ENCODE results near the gene GALNT10. TPM values are rescaled to one million over a fixed set of nuclear protein-coding genes. Genes with fewer than 3 reads are reported as not detected.

GALNT10 gene
- total RNA-seq, 4 donors from 2014 or later: 5.7 to 25.2 (median 9.7) TPM

DNA sequence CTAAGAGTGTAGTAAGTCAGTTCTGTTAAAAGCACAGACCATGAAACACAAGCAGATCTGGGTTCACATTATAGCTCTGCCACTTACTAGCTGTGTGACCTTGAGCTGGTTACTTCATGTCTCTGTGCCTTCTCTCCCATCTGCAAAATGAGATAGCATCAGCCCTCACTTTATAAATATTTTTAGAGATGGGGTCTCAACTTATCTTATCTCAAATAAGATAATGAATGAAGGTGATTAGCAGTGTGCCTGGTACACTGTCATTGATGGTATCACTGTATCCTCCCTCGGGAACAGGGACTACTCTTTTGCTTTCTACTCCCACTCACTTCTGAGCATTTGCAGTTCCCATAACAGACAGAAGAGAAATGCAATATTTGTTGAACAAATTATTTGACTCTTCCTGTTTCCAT lies 52.4 kb downstream of the GALNT10 start:
- TF ChIP-seq, protein P1, sequence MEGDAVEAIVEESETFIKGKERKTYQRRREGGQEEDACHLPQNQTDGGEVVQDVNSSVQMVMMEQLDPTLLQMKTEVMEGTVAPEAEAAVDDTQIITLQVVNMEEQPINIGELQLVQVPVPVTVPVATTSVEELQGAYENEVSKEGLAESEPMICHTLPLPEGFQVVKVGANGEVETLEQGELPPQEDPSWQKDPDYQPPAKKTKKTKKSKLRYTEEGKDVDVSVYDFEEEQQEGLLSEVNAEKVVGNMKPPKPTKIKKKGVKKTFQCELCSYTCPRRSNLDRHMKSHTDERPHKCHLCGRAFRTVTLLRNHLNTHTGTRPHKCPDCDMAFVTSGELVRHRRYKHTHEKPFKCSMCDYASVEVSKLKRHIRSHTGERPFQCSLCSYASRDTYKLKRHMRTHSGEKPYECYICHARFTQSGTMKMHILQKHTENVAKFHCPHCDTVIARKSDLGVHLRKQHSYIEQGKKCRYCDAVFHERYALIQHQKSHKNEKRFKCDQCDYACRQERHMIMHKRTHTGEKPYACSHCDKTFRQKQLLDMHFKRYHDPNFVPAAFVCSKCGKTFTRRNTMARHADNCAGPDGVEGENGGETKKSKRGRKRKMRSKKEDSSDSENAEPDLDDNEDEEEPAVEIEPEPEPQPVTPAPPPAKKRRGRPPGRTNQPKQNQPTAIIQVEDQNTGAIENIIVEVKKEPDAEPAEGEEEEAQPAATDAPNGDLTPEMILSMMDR (IDR thresholded peaks at IDR 0.05): no peak
- no peak for TF ChIP-seq POLR2A (IDR thresholded peaks at IDR 0.05)
- 0 to 5% methylated on average over 1 of the region's 1 CpG for WGBS, 2 donors
- no peak overlapping the region for H3K4me3 ChIP-seq (ENCODE audit: low read depth, poor library complexity, severe bottlenecking)
- no peak for DNase-seq (ENCODE audit: low spot score in 2 of 2)
- intact Hi-C loops (cut with DNase I; ENCODE audit: low total_unique reads): no loop called here

DNA sequence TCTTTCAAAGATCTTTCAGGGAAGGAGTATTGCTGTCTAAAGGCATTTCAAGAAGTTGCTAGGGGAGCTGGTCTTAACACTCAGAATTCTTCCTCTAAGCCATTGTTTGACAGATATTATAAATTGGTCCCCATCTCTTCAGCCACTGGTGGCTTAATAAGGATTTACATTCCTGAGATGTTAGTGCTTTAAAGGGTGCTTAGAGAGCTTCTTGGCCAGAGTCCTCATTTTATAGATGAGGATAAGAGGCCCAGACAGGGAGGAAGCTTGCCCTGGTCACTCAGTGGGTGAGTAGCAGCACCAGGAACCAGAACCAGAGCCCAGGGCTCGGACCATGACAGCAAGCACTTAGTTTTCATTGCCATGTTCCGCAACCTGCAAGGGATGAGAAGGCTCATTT lies 53.2 kb downstream of the GALNT10 start:
- no peak overlapping the region for H3K4me3 ChIP-seq (ENCODE audit: low read depth, poor library complexity, severe bottlenecking)
- 96 to 97% methylated on average over 2 of the region's 2 CpGs for WGBS, 2 donors
- no peak for TF ChIP-seq POLR2A (IDR thresholded peaks at IDR 0.05)
- TF ChIP-seq, protein P1 (IDR thresholded peaks at IDR 0.05): no peak
- no peak for DNase-seq (ENCODE audit: low spot score in 2 of 2)
- intact Hi-C loops (cut with DNase I; ENCODE audit: low total_unique reads): no loop called here

- 55 to 75% methylated on average over 3 of the region's 3 CpGs for WGBS, 2 donors
- no peak for DNase-seq (ENCODE audit: low spot score in 2 of 2)
- TF ChIP-seq POLR2A (IDR thresholded peaks at IDR 0.05): no peak
- TF ChIP-seq, protein P1 (IDR thresholded peaks at IDR 0.05): no peak
- no peak overlapping the region for H3K4me3 ChIP-seq (ENCODE audit: low read depth, poor library complexity, severe bottlenecking)
- intact Hi-C loops (cut with DNase I; ENCODE audit: low total_unique reads): no loop called here
These were observed 53.9 kb downstream of the GALNT10 start for GRCh38 chr5:154244476-154244875.

DNA sequence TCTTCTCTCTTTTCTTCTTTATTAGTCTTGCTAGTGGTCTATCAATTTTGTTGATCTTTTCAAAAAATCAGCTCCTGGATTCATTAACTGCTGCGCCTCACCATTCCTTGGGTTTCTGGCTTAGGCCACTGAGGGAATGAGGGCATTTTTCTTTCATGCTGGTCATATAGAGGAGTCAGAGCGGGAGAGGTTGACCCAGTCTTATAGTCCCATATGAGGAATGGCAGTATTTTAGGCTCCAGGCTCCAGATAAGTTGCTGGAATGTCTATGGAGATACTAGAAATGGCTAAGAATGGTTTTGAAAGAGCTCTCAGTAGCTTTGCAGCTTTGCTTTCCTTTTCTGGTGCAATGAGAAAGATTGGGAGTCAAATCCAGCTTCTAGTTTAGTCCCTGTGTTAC lies 58.2 kb downstream of the GALNT10 start:
- 72 to 95% methylated on average over 2 of the region's 2 CpGs for WGBS, 2 donors
- no peak overlapping the region for H3K4me3 ChIP-seq (ENCODE audit: low read depth, poor library complexity, severe bottlenecking)
- TF ChIP-seq POLR2A (IDR thresholded peaks at IDR 0.05): no peak
- TF ChIP-seq, protein P1 (IDR thresholded peaks at IDR 0.05): no peak
- intact Hi-C loops (cut with DNase I; ENCODE audit: low total_unique reads): no loop called here
- no peak for DNase-seq (ENCODE audit: low spot score in 2 of 2)

GRCh38 chr5:154249826-154250225 lies 59.3 kb downstream of the GALNT10 start:
- no peak overlapping the region for H3K4me3 ChIP-seq (ENCODE audit: low read depth, poor library complexity, severe bottlenecking)
- intact Hi-C loops (cut with DNase I; ENCODE audit: low total_unique reads): no loop called here
- no peak for TF ChIP-seq POLR2A (IDR thresholded peaks at IDR 0.05)
- TF ChIP-seq, protein P1 (IDR thresholded peaks at IDR 0.05): no peak
- 62 to 63% methylated on average over 3 of the region's 3 CpGs for WGBS, 2 donors
- DNase-seq (ENCODE audit: low spot score in 2 of 2): no peak

DNA sequence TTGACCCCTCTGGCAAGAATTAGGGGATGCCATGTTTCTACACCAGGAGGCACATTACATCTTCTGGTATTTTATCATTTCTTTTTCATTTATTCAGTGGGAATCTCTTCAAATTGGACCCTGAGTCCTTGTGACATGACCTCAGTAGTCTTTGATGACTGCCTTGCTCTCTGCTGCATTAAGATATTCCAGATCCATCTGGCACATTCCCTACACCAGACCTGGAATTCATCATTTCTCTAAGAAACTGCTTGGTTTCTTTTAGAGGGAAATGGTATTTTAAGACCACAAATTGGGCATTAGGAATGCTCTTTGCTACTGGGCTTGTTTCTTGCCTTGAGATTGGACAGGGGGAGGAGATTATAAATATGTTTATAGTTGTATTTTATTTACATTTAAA lies 61.0 kb downstream of the GALNT10 start:
- intact Hi-C loops (cut with DNase I; ENCODE audit: low total_unique reads): no loop called here
- TF ChIP-seq, protein P1 (IDR thresholded peaks at IDR 0.05): no peak
- TF ChIP-seq POLR2A (IDR thresholded peaks at IDR 0.05): no peak
- no peak overlapping the region for H3K4me3 ChIP-seq (ENCODE audit: low read depth, poor library complexity, severe bottlenecking)
- DNase-seq (ENCODE audit: low spot score in 2 of 2): no peak

All from lower leg skin (tissue), 4 donors.